ENCODE results near the gene ONECUT1. TPM values are rescaled to one million over a fixed set of nuclear protein-coding genes. Genes with fewer than 3 reads are reported as not detected.
A peak's percentile ranks its signal among the peaks of the same experiment; 100 is the strongest.

Gene ONECUT1
- total and polyA plus RNA-seq, 9 donors = 0.08 to 0.21 TPM; not detected in 7

DNA sequence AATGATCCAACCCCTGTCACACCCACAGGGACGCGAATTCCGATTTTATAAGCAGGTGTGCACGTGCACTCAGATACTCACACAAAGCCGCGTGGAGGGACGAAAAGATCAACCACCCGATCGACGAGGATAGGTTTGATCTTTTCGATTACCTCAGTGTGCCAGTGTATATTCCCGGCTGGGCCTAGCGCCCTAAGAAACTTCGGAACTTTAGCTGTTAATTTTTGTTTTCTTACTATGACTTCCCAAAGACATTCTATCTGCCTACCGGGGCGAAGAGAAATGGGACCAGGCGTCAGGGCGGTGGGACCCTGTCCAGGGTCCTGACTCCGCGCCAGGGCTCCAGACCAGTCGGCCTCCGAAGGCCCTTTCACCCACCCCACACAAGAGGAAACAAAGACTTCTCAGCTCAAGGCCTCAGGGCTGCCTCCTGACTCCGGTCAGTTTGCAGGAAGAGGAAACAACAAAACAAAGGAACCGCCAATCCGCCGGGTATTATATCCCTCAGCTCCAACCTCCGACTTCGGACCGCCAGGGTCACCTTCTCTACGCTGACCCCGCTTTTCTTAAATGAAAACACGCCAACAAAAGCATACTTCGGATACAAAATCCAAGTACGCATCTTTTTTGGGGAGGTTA is 6.8 kb downstream of the ONECUT1 start:
- Histone ChIP-seq H3K36me3 (ENCODE audit: control insufficient read depth, insufficient read depth, low read length) (no peaks in the 10 kb centered on the region), H3K4me1 (ENCODE audit: control insufficient read depth, insufficient read depth, low read length) (peaks cover 19% of the 10 kb centered on the region), H3K27me3 (ENCODE audit: control insufficient read depth, insufficient read depth, low read length) (peaks cover 75% of the 10 kb centered on the region), H3K9me3 (replicated peaks; ENCODE audit: control insufficient read depth, low read depth, low read length) (no peaks in the 10 kb centered on the region), H3K27ac (ENCODE audit: low read length) (no peak overlapping the region), H3K4me3 (ENCODE audit: low read length) (no peak overlapping the region)
- WGBS (ENCODE audit: insufficient coverage) = 12% methylated on average over 22 of the region's 34 CpGs
- peak; percentile 26 for DNase-seq

DNA sequence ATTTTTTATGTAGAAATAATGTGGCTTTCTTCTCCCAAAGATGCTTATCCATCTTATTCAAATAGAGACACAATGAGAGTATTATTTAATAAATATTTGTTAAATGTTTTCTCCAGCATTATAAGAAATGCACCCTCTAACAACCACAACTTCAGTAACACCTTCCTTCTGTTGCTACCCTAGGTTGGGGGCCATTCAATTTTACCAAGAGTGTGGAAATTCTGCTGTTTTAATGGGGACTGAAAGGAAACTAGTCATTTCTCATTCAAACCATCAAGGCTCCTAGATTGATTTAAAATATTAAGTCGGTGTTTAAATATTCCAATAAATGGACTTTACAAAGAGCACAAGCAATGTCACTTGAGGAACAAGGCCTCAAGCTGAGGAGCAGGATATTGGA is 7.6 kb downstream of the ONECUT1 start:
- H3K4me3 ChIP-seq (ENCODE audit: low read length) = no peak overlapping the region
- no peaks in the 10 kb centered on the region for H3K9me3 ChIP-seq (replicated peaks; ENCODE audit: control insufficient read depth, low read depth, low read length)
- H3K36me3 ChIP-seq (ENCODE audit: control insufficient read depth, insufficient read depth, low read length) = no peaks in the 10 kb centered on the region
- no peak for DNase-seq
- peaks cover 19% of the 10 kb centered on the region for H3K4me1 ChIP-seq (ENCODE audit: control insufficient read depth, insufficient read depth, low read length)
- H3K27me3 ChIP-seq (ENCODE audit: control insufficient read depth, insufficient read depth, low read length) = peaks cover 67% of the 10 kb centered on the region
- no peak overlapping the region for H3K27ac ChIP-seq (ENCODE audit: low read length)
- WGBS (ENCODE audit: insufficient coverage) = no CpG with 5 or more reads among the region's 1 CpG

DNA sequence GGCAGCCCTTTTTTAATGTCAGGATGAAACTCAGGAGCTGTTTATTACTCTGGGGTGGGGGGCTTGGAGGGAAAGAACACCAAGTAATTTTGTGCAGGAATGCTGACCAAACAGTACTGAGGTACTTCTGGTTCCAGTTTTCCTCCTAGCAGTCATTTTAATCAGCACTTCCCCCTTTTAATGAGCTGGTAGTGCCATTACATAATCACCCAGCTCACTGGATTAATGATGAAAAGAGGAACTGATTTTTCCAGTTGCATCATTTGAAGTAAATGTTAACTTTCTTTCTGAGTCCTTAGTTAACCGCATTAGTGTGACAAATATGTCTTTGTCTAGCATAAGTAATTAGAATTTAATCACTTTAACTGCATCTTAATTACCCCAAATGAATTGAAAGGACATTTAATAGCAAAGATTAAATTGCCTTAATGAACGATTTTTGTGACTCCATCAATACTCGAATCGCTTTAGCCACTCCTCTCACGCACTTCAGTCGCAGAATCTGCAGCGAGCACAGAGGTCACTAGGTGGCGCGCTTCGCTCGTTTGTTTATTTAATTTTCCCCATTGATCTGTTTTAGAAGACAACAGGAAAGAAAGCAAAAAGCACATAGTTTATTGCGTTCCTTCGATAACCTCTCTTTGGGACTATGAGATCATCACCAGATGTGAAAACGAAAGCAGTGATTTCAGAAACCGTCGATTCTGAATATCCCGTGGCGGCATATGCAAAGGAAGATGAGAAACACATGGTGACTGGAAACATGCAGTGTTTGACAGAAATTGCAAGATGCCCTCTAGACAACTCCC is 9.8 kb downstream of the ONECUT1 start:
- Histone ChIP-seq H3K9me3 (replicated peaks; ENCODE audit: control insufficient read depth, low read depth, low read length) (no peaks in the 10 kb centered on the region), H3K27ac (ENCODE audit: low read length) (no peak overlapping the region), H3K4me3 (ENCODE audit: low read length) (no peak overlapping the region), H3K36me3 (ENCODE audit: control insufficient read depth, insufficient read depth, low read length) (no peaks in the 10 kb centered on the region), H3K4me1 (ENCODE audit: control insufficient read depth, insufficient read depth, low read length) (peaks cover 9% of the 10 kb centered on the region), H3K27me3 (ENCODE audit: control insufficient read depth, insufficient read depth, low read length) (peaks cover 53% of the 10 kb centered on the region)
- DNase-seq = peak; percentile 80
- 0% methylated on average over 6 of the region's 18 CpGs for WGBS (ENCODE audit: insufficient coverage)

DNA sequence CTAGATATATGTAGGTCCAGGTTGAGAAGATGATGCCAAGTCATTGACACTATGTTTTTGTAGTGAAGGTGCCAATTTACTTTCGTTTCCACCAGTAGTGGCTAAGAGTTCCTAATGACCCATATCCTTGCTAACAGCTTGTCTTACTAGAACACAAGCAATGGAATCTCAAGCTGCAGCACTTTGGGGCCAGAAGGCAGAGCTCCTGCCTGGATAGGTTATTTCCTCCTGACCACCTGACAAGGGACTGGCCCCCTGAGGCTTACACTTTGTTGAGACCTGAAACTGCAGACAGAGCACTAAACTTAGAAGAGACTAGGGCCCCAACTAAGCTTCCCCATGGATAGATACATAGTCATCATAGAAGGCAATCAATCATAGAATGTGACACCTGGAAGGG is 11.7 kb downstream of the ONECUT1 start:
- peaks cover 35% of the 10 kb centered on the region for H3K27me3 ChIP-seq (ENCODE audit: control insufficient read depth, insufficient read depth, low read length)
- peaks cover 4% of the 10 kb centered on the region for H3K4me1 ChIP-seq (ENCODE audit: control insufficient read depth, insufficient read depth, low read length)
- no peaks in the 10 kb centered on the region for H3K9me3 ChIP-seq (replicated peaks; ENCODE audit: control insufficient read depth, low read depth, low read length)
- H3K36me3 ChIP-seq (ENCODE audit: control insufficient read depth, insufficient read depth, low read length) = no peaks in the 10 kb centered on the region
- no peak overlapping the region for H3K4me3 ChIP-seq (ENCODE audit: low read length)
- DNase-seq = no peak
- no CpG with 5 or more reads among the region's 1 CpG for WGBS (ENCODE audit: insufficient coverage)
- no peak overlapping the region for H3K27ac ChIP-seq (ENCODE audit: low read length)

DNA sequence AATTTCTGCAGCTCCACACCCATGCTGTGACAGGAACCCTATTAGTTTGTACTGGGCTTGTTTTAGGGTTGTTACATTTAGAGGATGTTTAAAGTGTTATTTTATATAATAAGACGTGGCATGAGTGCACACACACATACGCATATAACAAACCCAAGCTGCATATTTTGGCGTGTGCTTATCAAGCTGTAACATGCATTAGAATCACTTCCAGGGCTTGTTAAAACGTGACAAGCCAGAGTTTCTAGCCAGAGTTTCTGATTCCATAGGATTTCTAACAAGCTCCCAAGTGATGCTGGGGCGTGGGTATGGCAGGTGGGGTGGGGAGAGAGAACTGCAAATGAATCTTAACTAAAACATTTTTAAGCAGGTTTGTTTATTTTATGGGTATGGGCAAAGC is 17.4 kb downstream of the ONECUT1 start:
- H3K27ac ChIP-seq (ENCODE audit: low read length) = no peak overlapping the region
- no peak for DNase-seq

DNA sequence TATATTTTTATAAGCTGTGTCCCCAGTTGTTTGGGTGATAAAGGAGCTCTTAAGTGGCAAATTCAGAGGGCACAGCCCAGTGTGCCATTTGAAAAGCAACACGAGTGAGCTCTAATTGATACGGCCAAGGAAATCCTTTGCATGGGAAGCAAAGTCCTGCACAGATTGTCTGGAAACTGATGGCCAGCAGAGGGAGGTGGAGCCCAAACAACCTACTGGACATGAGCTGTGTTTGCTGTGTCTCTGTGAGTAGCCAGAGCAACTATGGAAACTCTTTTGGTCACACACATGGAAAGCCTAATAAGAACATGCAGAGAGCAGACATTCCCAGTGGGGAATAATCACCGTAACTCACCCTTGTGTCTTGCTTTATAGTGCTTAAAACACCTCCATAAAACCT is 24.4 kb downstream of the ONECUT1 start:
- no peaks in the 10 kb centered on the region for H3K9me3 ChIP-seq (replicated peaks; ENCODE audit: control insufficient read depth, low read depth, low read length)
- no peaks in the 10 kb centered on the region for H3K36me3 ChIP-seq (ENCODE audit: control insufficient read depth, insufficient read depth, low read length)
- 22% methylated on average over 2 of the region's 3 CpGs for WGBS (ENCODE audit: insufficient coverage)
- peaks cover 7% of the 10 kb centered on the region for H3K27me3 ChIP-seq (ENCODE audit: control insufficient read depth, insufficient read depth, low read length)
- H3K27ac ChIP-seq (ENCODE audit: low read length) = no peak overlapping the region
- no peak overlapping the region for H3K4me3 ChIP-seq (ENCODE audit: low read length)
- DNase-seq = peak; percentile 36
- no peaks in the 10 kb centered on the region for H3K4me1 ChIP-seq (ENCODE audit: control insufficient read depth, insufficient read depth, low read length)

More for the DNA sequence above, 17.4 kb downstream of the ONECUT1 start:
- no peaks in the 10 kb centered on the region for H3K9me3 ChIP-seq (replicated peaks; ENCODE audit: control insufficient read depth, low read depth, low read length)
- no peaks in the 10 kb centered on the region for H3K4me1 ChIP-seq (ENCODE audit: control insufficient read depth, insufficient read depth, low read length)
- H3K4me3 ChIP-seq (ENCODE audit: low read length) = no peak overlapping the region
- no CpG with 5 or more reads among the region's 5 CpGs for WGBS (ENCODE audit: insufficient coverage)
- H3K36me3 ChIP-seq (ENCODE audit: control insufficient read depth, insufficient read depth, low read length) = no peaks in the 10 kb centered on the region
- H3K27me3 ChIP-seq (ENCODE audit: control insufficient read depth, insufficient read depth, low read length) = peaks cover 9% of the 10 kb centered on the region

DNA sequence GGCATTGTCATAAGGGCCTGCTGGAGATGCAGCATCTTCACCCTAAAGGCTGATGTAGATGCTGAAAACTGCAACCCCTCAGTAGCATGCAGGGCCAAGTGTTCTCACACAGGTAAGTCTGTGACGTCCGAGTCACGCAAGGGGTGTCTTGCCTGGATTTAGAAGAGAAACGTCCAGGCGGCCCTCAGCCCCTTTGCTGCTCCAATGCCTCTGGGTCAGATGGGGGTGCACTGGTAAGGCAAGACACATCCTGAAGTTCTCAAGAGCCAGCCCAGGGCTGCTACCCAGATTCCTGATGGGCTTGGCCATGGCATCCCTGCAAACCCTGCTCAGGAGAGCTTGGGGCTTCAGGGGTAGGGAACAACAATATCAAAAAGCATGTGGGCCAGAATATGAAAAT is 25.4 kb downstream of the ONECUT1 start:
- H3K27me3 ChIP-seq (ENCODE audit: control insufficient read depth, insufficient read depth, low read length) = peaks cover 9% of the 10 kb centered on the region
- 79% methylated on average over 5 of the region's 5 CpGs for WGBS (ENCODE audit: insufficient coverage)
- no peak for DNase-seq

DNA sequence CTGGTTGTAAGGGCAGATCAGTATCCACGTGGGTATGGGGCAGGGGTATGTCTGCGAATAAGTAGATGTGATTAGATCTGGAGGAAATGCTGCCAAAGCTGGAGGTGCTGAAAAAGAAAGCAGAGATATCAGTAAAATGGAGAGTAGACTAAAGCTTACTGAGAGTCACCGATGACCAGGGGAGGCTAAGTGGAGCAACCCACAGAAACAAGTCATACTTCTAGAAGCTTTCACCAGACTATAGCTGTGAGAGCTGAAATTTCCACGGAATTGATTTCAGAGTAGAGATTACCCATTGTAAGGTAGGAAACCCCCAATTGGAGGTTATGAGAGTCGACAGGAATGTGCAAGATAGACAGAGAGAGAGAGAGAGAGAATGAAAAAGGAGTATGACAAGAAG is 27.5 kb downstream of the ONECUT1 start:
- 57% methylated on average over 4 of the region's 5 CpGs for WGBS (ENCODE audit: insufficient coverage)

More for the DNA sequence above, 25.4 kb downstream of the ONECUT1 start:
- Histone ChIP-seq H3K4me1 (ENCODE audit: control insufficient read depth, insufficient read depth, low read length) (no peaks in the 10 kb centered on the region), H3K9me3 (replicated peaks; ENCODE audit: control insufficient read depth, low read depth, low read length) (no peaks in the 10 kb centered on the region), H3K36me3 (ENCODE audit: control insufficient read depth, insufficient read depth, low read length) (no peaks in the 10 kb centered on the region), H3K27ac (ENCODE audit: low read length) (no peak overlapping the region), H3K4me3 (ENCODE audit: low read length) (no peak overlapping the region)

DNA sequence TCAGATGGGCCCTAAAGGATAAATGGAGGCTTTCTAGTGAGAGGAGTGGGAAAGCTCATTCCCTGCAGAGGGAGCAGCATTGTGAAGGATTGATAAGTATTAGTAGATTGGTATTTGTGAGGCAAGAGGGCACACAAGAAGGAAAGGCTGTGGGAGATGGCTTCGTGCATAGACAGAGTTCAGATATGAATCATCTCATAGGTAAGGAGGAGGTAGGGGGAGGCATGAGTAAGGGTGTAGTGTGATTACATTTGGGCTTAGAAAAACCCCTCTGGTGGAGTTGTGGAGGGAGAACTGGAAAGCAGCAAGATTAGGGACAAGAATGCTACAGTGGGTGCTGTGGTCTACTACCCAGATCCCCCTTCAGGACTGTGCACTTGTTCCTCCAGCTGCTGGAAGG is 29.6 kb downstream of the ONECUT1 start:
- 73% methylated on average over 1 of the region's 1 CpG for WGBS (ENCODE audit: insufficient coverage)
- Histone ChIP-seq H3K27ac (ENCODE audit: low read length) (no peak overlapping the region), H3K4me3 (ENCODE audit: low read length) (no peak overlapping the region), H3K27me3 (ENCODE audit: control insufficient read depth, insufficient read depth, low read length) (peaks cover 5% of the 10 kb centered on the region), H3K4me1 (ENCODE audit: control insufficient read depth, insufficient read depth, low read length) (no peaks in the 10 kb centered on the region), H3K9me3 (replicated peaks; ENCODE audit: control insufficient read depth, low read depth, low read length) (no peaks in the 10 kb centered on the region), H3K36me3 (ENCODE audit: control insufficient read depth, insufficient read depth, low read length) (no peaks in the 10 kb centered on the region)
- DNase-seq = no peak

More for the DNA sequence above, 27.5 kb downstream of the ONECUT1 start:
- Histone ChIP-seq H3K27me3 (ENCODE audit: control insufficient read depth, insufficient read depth, low read length) (peaks cover 9% of the 10 kb centered on the region), H3K4me3 (ENCODE audit: low read length) (no peak overlapping the region), H3K36me3 (ENCODE audit: control insufficient read depth, insufficient read depth, low read length) (no peaks in the 10 kb centered on the region), H3K9me3 (replicated peaks; ENCODE audit: control insufficient read depth, low read depth, low read length) (no peaks in the 10 kb centered on the region), H3K4me1 (ENCODE audit: control insufficient read depth, insufficient read depth, low read length) (no peaks in the 10 kb centered on the region), H3K27ac (ENCODE audit: low read length) (no peak overlapping the region)
- no peak for DNase-seq

DNA sequence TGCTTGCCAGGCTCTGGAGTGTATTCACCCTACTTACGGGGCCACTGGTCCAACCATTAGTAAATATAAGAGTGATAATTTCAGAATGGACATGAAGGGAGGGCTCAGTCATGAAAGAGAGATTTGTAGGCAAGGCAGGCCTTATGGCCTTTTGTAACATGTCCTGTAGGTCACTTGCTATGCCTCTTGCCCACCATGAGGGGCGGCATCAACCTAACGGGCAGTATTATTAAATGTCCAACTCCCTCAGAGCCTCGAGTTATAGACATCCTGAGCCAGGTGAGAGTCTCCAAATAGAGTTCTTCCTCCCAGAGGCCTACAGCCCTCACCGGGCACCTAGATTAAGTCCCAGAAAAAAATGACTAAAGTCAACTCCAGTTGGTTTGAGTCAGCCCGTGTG is 30.2 kb downstream of the ONECUT1 start:
- H3K27me3 ChIP-seq (ENCODE audit: control insufficient read depth, insufficient read depth, low read length) = peaks cover 5% of the 10 kb centered on the region
- no peak overlapping the region for H3K27ac ChIP-seq (ENCODE audit: low read length)
- H3K9me3 ChIP-seq (replicated peaks; ENCODE audit: control insufficient read depth, low read depth, low read length) = no peaks in the 10 kb centered on the region
- WGBS (ENCODE audit: insufficient coverage) = 57% methylated on average over 2 of the region's 6 CpGs
- no peaks in the 10 kb centered on the region for H3K4me1 ChIP-seq (ENCODE audit: control insufficient read depth, insufficient read depth, low read length)
- H3K36me3 ChIP-seq (ENCODE audit: control insufficient read depth, insufficient read depth, low read length) = no peaks in the 10 kb centered on the region
- no peak overlapping the region for H3K4me3 ChIP-seq (ENCODE audit: low read length)
- no peak for DNase-seq

Measured in muscle of leg (tissue), 11 donors.